SJCRH30 (cell line): ENCODE measurements around the gene EN2. TPM values are rescaled to one million over a fixed set of nuclear protein-coding genes. Genes with fewer than 3 reads are reported as not detected.

Experiments used
- DNase-seq, 2 experiments: peaks; one replicate each; pipeline ENCODE4 v3.0.0-alpha.2; 2015 to 2020
- H3K27ac ChIP-seq: fragments of 250-450 bp; sonication (Bioruptor Pico); 2 replicates; pipeline ENCODE4 v1.5.1; 2020; ENCODE audit warnings: mild to moderate bottlenecking, moderate library complexity
- H3K27me3 ChIP-seq: fragments of 250-450 bp; sonication (Bioruptor Pico); 2 replicates; pipeline ENCODE4 v1.5.1; 2020; ENCODE audit warnings: mild to moderate bottlenecking, moderate library complexity
- H3K36me3 ChIP-seq: fragments of 250-450 bp; sonication (Bioruptor Pico); 2 replicates; pipeline ENCODE4 v1.5.1; 2020; ENCODE audit warnings: mild to moderate bottlenecking, moderate library complexity
- H3K4me1 ChIP-seq: fragments of 250-450 bp; sonication (Bioruptor Pico); 2 replicates; pipeline ENCODE4 v1.5.1; 2020; ENCODE audit warnings: mild to moderate bottlenecking, moderate library complexity
- H3K4me3 ChIP-seq: fragments of 250-450 bp; sonication (Bioruptor Pico); 2 replicates; pipeline ENCODE4 v1.5.1; 2020; ENCODE audit warnings: mild to moderate bottlenecking, moderate library complexity
- H3K9me3 ChIP-seq: fragments of 250-450 bp; sonication (Bioruptor Pico); replicated peaks from 2 replicates; pipeline ENCODE4 v1.5.1; 2020; ENCODE audit warnings: mild to moderate bottlenecking, moderate library complexity
- total RNA-seq: library from RNA; depleted of rRNA; stranded (reverse); fragments of >200 nt; shearing (Covaris generic); gene quantifications from 2 replicates; pipeline ENCODE4 v1.2.3, GENCODE V29; 2014

EN2 gene
- total RNA-seq, 1 experiment from 2014 or later, result 0.61 TPM

- 0 out of 2 replicates have a peak, but pooled peaks cover 3% of the 10 kb centered on the region for H3K27me3 ChIP-seq
- H3K27ac ChIP-seq, result no peak overlapping the region
- H3K9me3 ChIP-seq, result no peaks in the 10 kb centered on the region
- no peak for DNase-seq
- H3K4me1 ChIP-seq, result peaks cover 13% of the 10 kb centered on the region
- no peak overlapping the region for H3K4me3 ChIP-seq
- no peaks in the 10 kb centered on the region for H3K36me3 ChIP-seq
These were observed 12.2 kb downstream of the EN2 start for GRCh38 chr7:155470186-155470487.

- DNase-seq, result no peak
- Histone ChIP-seq H3K9me3 (no peaks in the 10 kb centered on the region), H3K4me3 (no peak overlapping the region), H3K27ac (no peak overlapping the region), H3K4me1 (peaks cover 13% of the 10 kb centered on the region), H3K36me3 (no peaks in the 10 kb centered on the region), H3K27me3 (0 out of 2 replicates have a peak, but pooled peaks cover 3% of the 10 kb centered on the region)
These were observed 13.0 kb downstream of the EN2 start for GRCh38 chr7:155470686-155471638.

DNA sequence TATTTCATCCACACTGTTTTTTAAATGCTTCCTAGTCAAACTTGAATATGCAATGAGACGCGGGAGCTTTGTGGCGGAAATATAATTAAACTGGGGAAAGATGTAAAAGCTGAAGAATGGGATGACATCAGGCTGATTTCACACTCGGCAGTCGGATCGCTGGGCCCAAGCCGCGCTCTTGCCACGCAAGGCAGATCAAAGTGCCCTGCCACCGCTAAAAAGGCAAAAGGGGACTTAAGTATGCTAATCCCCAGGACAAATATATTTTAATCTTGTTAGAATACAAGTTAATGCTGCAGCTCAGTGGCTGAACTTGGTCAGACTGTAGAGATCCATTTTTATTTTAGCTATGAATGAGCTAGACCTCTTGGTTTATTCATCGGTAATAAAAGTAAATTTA is 13.8 kb downstream of the EN2 start:
- Histone ChIP-seq H3K36me3 (no peaks in the 10 kb centered on the region), H3K27me3 (0 out of 2 replicates have a peak, but pooled peaks cover 3% of the 10 kb centered on the region), H3K9me3 (no peaks in the 10 kb centered on the region), H3K4me3 (no peak overlapping the region), H3K27ac (no peak overlapping the region), H3K4me1 (peaks cover 13% of the 10 kb centered on the region)
- no peak for DNase-seq

DNA sequence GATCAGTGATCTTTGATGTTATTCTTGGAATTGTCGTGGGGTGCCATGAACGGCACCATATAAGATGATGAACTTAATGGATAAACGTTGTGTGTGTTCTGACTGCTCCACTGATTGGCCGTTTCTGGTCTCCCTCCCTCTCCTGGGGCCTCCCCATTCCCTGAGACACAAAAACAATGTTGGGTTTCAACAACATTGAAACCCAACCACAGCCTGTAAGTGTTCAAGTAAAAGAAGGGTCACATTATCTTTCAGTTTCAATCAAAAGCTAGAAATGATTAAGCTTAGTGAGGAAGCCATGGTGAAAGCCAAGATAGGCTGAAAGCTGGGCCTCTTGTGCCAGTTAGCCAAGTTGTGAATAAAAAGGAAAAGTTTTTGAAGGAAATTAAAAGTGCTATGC is 19.5 kb downstream of the EN2 start:
- no peaks in the 10 kb centered on the region for H3K36me3 ChIP-seq
- H3K4me3 ChIP-seq, result no peak overlapping the region
- no peaks in the 10 kb centered on the region for H3K9me3 ChIP-seq
- DNase-seq, result no peak
- no peaks in the 10 kb centered on the region; the same call in 1 of the 2 replicates for H3K4me1 ChIP-seq
- no peak overlapping the region for H3K27ac ChIP-seq
- no peaks in the 10 kb centered on the region for H3K27me3 ChIP-seq

DNA sequence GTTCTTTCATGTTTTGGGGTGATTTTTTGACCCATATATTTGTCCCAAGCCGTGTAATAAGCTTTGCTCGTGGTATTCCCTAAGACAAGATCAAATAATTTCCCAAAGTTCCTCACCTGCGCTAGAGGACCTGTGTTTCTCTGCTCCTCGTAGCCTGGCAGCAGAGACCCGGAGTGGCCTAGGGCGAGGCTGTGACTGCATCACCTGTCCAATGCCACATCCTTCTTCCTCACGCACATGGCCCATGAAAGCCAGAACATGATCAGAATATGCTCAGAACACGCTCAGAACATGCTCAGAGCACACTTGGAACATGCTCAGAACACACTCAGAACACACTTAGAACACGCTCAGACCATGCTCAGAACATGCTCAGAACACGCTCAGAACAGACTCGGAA is 23.8 kb downstream of the EN2 start:
- H3K4me3 ChIP-seq, result no peak overlapping the region
- DNase-seq, result no peak
- no peaks in the 10 kb centered on the region for H3K36me3 ChIP-seq
- no peaks in the 10 kb centered on the region for H3K27me3 ChIP-seq
- H3K27ac ChIP-seq, result no peak overlapping the region
- H3K4me1 ChIP-seq, result peaks cover 14% of the 10 kb centered on the region
- H3K9me3 ChIP-seq, result no peaks in the 10 kb centered on the region

DNA sequence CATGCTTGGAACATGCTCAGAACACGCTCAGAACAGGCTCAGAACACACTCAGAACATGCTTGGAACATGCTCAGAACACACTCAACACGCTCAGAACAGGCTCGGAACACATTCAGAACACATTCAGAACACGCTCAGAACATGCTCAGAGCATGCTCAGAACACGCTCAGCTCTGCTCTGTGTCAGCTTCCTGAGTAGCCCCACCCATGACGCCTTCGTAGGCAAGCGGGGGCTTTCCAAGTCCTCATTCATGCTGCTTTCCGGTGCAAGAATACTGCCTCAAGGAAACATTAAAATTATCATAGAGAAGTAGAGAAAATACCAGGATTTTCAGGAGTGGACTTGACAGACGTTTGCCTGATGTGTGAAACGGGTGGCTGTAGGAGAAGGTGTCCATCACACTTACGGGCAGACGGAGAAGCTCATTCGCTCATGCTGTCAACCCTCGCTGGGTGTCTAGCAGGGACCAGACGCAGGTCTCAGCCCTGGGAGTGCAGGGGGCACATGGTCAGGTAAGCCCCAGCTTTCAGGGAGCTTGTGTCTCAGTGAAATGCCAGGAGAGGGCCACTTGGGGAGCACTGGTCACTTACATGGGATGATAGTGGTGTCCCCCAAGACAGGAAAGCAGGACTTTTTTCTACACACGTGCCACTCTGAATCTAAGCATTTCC is 24.7 kb downstream of the EN2 start:
- Histone ChIP-seq H3K27ac (no peak overlapping the region), H3K36me3 (no peaks in the 10 kb centered on the region), H3K4me1 (peaks cover 14% of the 10 kb centered on the region), H3K4me3 (no peak overlapping the region), H3K9me3 (no peaks in the 10 kb centered on the region), H3K27me3 (no peaks in the 10 kb centered on the region)
- DNase-seq, result no peak

- no peaks in the 10 kb centered on the region for H3K9me3 ChIP-seq
- no peak overlapping the region for H3K27ac ChIP-seq
- H3K4me1 ChIP-seq, result peaks cover 14% of the 10 kb centered on the region
- DNase-seq, result no peak
- H3K4me3 ChIP-seq, result no peak overlapping the region
- no peaks in the 10 kb centered on the region for H3K36me3 ChIP-seq
- H3K27me3 ChIP-seq, result no peaks in the 10 kb centered on the region
These were observed 25.3 kb downstream of the EN2 start for GRCh38 chr7:155483245-155483644.

DNA sequence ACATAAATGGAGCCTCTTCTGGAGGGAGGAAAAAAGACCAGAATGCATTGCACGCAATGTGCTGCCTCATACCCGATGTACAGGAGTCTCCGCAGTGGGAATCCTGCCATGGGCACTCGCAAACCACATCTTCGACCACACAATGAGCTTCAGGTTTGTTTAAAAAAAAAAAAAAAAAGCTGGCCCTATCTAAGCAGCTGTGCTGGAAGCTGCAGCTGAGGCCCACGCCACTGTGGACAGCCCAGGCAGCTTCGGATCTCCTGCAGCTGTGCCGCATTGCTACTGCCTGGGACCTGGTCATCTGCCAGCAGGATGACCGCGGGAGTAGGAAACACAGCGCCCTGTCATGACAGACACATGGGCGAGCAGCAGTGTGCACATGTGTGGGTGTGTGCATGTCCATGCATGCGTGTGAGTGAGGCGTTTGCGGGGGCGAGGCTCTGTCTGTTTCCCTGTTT is 26.0 kb downstream of the EN2 start:
- H3K27me3 ChIP-seq, result no peaks in the 10 kb centered on the region

GRCh38 chr7:155484483-155485399 is 26.8 kb downstream of the EN2 start:
- Histone ChIP-seq H3K36me3 (no peaks in the 10 kb centered on the region), H3K27ac (no peak overlapping the region), H3K4me3 (no peak overlapping the region), H3K4me1 (peaks cover 14% of the 10 kb centered on the region), H3K27me3 (peaks cover 2% of the 10 kb centered on the region; the same call in 1 of the 2 replicates), H3K9me3 (no peaks in the 10 kb centered on the region)
- no peak for DNase-seq

More for the DNA sequence above, 26.0 kb downstream of the EN2 start:
- Histone ChIP-seq H3K4me3 (no peak overlapping the region), H3K36me3 (no peaks in the 10 kb centered on the region), H3K9me3 (no peaks in the 10 kb centered on the region), H3K4me1 (peaks cover 14% of the 10 kb centered on the region), H3K27ac (no peak overlapping the region)
- peak; percentile 86 to 87 for DNase-seq

DNA sequence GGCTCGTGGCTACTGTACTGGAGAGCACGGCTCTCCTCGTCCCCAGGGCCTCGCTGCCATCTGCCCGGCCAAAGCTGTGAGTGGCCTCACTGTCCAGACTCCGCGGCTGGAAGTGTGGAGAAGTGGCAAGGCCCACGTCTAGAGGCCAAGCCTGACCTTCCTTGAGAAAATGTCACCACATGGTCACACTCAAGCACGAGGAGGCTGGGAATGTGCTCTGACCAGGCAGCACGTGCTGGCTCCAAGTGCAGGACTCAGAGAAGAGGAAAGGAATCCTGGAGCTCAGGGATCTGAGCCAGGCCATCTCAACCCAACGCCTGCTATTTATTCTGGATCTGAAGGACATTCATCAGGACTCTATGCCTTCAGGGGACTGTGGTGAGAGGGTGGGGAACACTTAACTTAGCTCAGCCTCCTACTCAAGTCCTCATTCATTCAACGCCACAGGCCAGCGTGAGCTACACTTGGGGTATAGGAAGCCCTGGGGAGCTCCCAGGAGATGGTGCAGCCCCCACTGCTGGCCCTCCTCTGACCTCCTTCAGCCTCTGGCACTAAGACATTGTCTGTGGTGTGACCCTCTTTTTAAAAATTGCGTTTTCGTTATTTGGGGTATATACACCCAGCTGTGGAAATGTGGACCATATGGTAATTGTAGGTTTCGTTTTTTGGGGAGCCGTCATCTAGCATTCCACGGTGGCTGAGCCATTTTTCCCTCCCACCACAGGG is 29.0 kb downstream of the EN2 start:
- peaks cover 14% of the 10 kb centered on the region for H3K4me1 ChIP-seq
- no peaks in the 10 kb centered on the region for H3K9me3 ChIP-seq
- H3K27ac ChIP-seq, result no peak overlapping the region
- no peak for DNase-seq
- no peak overlapping the region for H3K4me3 ChIP-seq
- peaks cover 20% of the 10 kb centered on the region for H3K27me3 ChIP-seq
- no peaks in the 10 kb centered on the region for H3K36me3 ChIP-seq

DNA sequence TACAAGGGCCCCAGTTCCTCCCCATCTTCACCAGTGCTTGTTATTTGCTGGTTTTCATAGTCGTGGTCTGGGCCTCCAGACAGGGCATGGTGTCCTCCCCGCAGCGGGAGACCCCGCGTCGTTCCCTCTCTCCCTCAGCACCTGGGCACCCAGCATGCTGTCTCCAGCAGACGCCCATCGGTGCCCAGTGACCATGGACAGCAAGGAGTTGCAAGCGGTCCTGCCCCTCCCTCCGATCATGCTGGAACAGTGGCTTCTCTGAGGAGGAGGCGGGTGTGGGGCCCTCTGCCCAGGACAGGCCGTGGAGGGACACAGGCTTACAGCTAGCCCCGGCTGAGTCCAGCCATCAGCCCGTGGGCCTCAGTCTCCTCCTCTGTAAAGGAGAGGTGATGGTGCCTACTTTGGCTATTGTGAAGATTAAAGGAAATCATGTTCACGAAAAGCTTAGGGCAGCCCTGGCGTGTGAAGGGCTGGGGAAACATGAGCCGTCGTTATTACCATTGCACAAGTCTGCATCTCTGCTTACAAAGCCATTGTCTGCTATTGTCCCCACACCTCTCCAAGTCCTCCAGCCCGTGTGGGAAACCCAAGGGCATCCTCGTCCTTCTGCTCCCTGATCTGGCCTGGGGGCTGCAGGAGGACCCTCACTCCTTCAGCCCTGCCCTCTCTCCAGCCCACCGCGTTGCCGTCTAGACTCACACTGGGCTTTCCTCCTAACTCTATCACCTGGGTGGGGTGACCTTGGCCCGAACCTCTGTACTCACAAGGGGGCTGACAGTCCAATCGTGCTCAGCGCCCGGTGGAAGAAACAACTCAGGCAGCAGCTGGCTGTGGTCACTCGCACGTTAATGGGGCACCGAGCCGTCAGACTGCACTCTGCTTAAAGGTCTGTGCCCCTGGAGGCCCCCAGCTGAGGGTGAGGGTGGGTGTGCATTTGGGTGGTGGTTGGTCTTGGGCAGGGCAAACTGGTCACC is 29.9 kb downstream of the EN2 start:
- Histone ChIP-seq H3K4me1 (peaks cover 14% of the 10 kb centered on the region), H3K27ac (no peak overlapping the region), H3K36me3 (no peaks in the 10 kb centered on the region), H3K27me3 (peaks cover 27% of the 10 kb centered on the region), H3K4me3 (no peak overlapping the region), H3K9me3 (no peaks in the 10 kb centered on the region)
- no peak for DNase-seq

- Histone ChIP-seq H3K4me1 (peaks cover 8% of the 10 kb centered on the region), H3K4me3 (no peak overlapping the region), H3K27ac (no peak overlapping the region), H3K27me3 (peaks cover 33% of the 10 kb centered on the region), H3K9me3 (no peaks in the 10 kb centered on the region), H3K36me3 (no peaks in the 10 kb centered on the region)
- DNase-seq, result no peak
These were observed 30.7 kb downstream of the EN2 start for GRCh38 chr7:155488483-155489127.
